Measurements from ENCODE around the gene APELA.
"Not testable (repeated sequence)": the region's sequence is repeated elsewhere in the genome, so short reads cannot be mapped to it uniquely, and the experiment has no call there.

The APELA gene

GRCh38 chr4:164927101-164927500, 50.1 kb downstream of the APELA start:
- not testable (repeated sequence) for DNase-seq

- no peak for DNase-seq
These were observed 53.7 kb downstream of the APELA start for GRCh38 chr4:164930647-164931046.

- no peak for DNase-seq
These were observed 54.8 kb downstream of the APELA start for GRCh38 chr4:164931551-164932324.

DNA sequence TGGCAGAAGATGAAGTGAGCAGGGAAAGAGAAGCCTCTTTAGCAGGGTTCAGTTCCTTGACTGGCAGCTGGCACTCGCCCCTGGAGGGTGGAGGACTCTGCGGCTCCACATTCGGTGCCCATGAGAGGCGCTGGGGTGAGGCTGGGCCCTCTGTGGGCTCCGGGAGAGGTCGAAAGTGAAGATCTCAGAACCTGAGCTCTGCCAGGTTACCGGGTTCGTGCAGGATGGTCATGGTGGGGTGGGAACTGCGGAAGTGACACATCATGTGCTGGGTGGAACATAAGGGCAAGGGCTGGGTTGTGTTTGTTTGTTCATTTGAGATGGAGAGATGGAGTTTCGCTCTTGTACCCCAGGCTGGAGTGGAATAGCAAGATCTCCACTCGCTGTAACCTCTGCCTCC, 56.3 kb downstream of the APELA start:
- no peak for DNase-seq

- DNase-seq: no peak
These were observed 58.4 kb downstream of the APELA start for GRCh38 chr4:164935363-164935762.

GRCh38 chr4:164935865-164936606, 59.1 kb downstream of the APELA start:
- DNase-seq: not testable (repeated sequence)

DNA sequence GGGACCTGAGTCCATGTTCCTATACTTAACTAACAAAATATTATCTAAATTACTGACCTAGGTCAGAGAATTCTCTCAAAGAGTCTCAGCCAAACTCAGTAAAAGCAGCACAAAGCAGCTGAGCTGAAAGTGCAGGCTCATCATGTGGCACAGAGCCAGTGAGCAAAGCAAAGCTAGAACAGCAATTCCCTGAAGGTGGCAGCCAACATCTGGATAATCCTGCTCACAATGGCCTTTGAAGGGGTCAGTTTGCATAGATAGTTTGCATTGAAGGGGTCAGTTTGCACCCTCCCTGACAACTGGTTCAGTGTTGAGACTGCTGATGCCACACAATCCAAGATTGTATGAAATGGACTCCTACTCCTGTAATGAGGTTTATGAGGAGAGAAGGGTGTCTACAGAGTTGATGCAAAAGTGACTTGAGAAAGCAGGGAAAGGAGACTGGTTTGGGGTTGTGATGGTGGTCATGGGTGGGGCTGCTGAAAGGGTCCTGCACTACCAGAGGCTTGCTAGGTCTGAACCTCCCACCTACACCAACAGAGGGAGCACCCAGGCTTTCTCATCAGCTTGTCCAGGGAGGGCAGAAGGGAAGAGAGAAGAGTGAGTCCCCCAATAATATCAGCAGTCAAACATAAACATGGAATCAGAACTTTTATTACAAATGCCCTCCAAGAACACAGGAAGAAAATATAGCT, 60.7 kb downstream of the APELA start:
- DNase-seq: no peak

GRCh38 chr4:164943192-164943591, 66.2 kb downstream of the APELA start:
- DNase-seq: no peak

GRCh38 chr4:164945146-164945545, 68.2 kb downstream of the APELA start:
- DNase-seq: no peak

- DNase-seq: no peak
These were observed 69.8 kb downstream of the APELA start for GRCh38 chr4:164946810-164947209.

Data from NCI-H446 (cell line).